ENCODE measurements around the gene NQO2. TPM values are rescaled to one million over a fixed set of nuclear protein-coding genes. Genes with fewer than 3 reads are reported as not detected.

Gene NQO2
- total and polyA plus RNA-seq, 2 of the 13 experiments (the other 11 are each of a cell fraction or from before 2014, with no cell fraction given) = 32.2 to 56.5 TPM

DNA sequence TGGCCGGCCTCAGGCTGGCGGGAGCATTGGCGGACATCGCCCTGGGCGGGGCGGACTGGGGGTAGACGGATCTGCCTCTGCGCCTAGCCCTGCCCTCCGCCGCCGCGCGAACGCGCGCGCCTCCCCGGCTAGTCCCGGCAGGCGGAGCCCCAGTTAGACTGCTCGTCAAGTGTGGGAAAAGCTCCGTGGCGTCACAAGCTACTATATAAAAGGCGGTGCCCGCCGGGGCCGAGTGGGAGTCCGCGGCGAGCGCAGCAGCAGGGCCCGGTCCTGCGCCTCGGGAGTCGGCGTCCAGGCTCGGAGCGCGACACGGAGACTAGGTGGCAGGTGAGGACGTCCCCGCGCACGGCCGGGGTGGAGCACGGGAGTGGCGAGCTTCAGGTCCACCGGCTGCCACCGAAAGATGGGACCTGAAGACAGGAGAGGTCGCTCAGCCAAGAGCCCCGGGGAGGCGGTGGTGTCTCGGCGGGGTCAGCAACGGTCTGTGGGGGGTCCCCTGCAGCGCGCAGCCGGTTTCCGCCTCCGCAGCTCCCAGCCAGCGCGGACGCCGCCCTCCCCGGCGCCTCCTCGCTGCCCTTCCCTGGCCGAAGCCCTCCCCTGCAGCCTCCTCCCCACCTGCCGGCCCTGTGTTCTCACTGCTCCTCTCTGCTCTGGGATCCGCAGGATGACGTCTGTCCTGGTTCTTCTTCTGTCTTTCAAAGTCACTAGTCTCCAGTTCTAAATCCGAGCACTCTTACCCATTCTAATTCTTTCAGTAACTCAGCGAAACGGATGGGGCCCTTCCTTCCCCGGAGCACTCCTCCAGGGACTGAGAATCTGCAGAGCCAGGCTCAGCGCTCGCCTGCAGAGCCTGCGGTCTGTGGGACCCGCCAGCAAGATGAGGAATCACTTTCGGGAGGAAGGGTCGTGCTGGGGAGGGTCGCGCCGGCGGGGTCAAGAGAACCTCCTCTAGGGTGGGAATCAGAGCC, 64.3 kb downstream of the NQO2 start (continued):
- TF ChIP-seq, protein P1, sequence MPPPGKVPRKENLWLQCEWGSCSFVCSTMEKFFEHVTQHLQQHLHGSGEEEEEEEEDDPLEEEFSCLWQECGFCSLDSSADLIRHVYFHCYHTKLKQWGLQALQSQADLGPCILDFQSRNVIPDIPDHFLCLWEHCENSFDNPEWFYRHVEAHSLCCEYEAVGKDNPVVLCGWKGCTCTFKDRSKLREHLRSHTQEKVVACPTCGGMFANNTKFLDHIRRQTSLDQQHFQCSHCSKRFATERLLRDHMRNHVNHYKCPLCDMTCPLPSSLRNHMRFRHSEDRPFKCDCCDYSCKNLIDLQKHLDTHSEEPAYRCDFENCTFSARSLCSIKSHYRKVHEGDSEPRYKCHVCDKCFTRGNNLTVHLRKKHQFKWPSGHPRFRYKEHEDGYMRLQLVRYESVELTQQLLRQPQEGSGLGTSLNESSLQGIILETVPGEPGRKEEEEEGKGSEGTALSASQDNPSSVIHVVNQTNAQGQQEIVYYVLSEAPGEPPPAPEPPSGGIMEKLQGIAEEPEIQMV (CRISPR knock-in tag; IDR thresholded peaks at IDR 0.05; ENCODE audit: low read depth) = peak; percentile 57; the same call in 1 of the 2 replicates
- TF ChIP-seq ZNF629 (CRISPR knock-in tag; conservative IDR thresholded peaks at IDR 0.05) (no peak), MAF1 (CRISPR knock-in tag; IDR thresholded peaks at IDR 0.05; ENCODE audit: borderline replicate concordance) (peak; percentile 37; the same call in 1 of the 2 replicates), FOXK1 (CRISPR knock-in tag; IDR thresholded peaks at IDR 0.05; ENCODE audit: borderline replicate concordance, low read depth) (0 out of 2 replicates have a peak, but pooled peaks have one; percentile 20), TAF1 (CRISPR knock-in tag; IDR thresholded peaks at IDR 0.05) (peak; percentile 86), RBAK (CRISPR knock-in tag; IDR thresholded peaks at IDR 0.05) (no peak), SKI (IDR thresholded peaks at IDR 0.05; ENCODE audit: partially characterized antibody) (peak; percentile 92), SATB2 (CRISPR knock-in tag; IDR thresholded peaks at IDR 0.05) (peak; percentile 55; the same call in 1 of the 2 replicates), ZSCAN12 (CRISPR knock-in tag; IDR thresholded peaks at IDR 0.05) (peak; percentile 33; the same call in 1 of the 2 replicates), CCAR2 (optimal IDR thresholded peaks at IDR 0.05; ENCODE audit: low read depth, low read length) (no peak), FOSL2 (CRISPR knock-in tag; IDR thresholded peaks at IDR 0.05) (peak; percentile 39; the same call in 1 of the 2 replicates), ZNF883 (CRISPR knock-in tag; IDR thresholded peaks at IDR 0.05; ENCODE audit: not compliant biosample characterization) (peak; percentile 73), PRMT3 (CRISPR knock-in tag; IDR thresholded peaks at IDR 0.05; ENCODE audit: borderline replicate concordance, low read depth) (no peak), ELF3 (CRISPR knock-in tag; IDR thresholded peaks at IDR 0.05) (peak; percentile 12; the same call in 1 of the 2 replicates)
- TF ChIP-seq, protein P2, sequence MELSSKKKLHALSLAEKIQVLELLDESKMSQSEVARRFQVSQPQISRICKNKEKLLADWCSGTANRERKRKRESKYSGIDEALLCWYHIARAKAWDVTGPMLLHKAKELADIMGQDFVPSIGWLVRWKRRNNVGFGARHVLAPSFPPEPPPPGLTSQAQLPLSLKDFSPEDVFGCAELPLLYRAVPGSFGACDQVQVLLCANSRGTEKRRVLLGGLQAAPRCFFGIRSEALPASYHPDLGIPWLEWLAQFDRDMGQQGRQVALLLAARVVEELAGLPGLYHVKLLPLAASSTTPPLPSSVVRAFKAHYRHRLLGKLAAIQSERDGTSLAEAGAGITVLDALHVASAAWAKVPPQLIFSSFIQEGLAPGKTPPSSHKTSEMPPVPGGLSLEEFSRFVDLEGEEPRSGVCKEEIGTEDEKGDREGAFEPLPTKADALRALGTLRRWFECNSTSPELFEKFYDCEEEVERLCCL (CRISPR knock-in tag; IDR thresholded peaks at IDR 0.05; ENCODE audit: borderline replicate concordance) = peak; percentile 89; the same call in 1 of the 2 replicates
- TF ChIP-seq, protein P3, sequence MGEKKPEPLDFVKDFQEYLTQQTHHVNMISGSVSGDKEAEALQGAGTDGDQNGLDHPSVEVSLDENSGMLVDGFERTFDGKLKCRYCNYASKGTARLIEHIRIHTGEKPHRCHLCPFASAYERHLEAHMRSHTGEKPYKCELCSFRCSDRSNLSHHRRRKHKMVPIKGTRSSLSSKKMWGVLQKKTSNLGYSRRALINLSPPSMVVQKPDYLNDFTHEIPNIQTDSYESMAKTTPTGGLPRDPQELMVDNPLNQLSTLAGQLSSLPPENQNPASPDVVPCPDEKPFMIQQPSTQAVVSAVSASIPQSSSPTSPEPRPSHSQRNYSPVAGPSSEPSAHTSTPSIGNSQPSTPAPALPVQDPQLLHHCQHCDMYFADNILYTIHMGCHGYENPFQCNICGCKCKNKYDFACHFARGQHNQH (CRISPR knock-in tag; IDR thresholded peaks at IDR 0.05) = peak; percentile 72
- TF ChIP-seq, protein P4, sequence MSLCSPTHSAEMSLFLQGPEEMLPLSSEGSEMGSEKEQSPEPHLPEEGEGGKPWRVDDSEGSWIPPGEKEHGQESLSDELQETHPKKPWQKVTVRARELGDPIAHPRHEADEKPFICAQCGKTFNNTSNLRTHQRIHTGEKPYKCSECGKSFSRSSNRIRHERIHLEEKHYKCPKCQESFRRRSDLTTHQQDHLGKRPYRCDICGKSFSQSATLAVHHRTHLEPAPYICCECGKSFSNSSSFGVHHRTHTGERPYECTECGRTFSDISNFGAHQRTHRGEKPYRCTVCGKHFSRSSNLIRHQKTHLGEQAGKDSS (CRISPR knock-in tag; IDR thresholded peaks at IDR 0.05; ENCODE audit: borderline replicate concordance, low read depth) = peak; percentile 75; the same call in 1 of the 2 replicates
- TF ChIP-seq, protein P5, sequence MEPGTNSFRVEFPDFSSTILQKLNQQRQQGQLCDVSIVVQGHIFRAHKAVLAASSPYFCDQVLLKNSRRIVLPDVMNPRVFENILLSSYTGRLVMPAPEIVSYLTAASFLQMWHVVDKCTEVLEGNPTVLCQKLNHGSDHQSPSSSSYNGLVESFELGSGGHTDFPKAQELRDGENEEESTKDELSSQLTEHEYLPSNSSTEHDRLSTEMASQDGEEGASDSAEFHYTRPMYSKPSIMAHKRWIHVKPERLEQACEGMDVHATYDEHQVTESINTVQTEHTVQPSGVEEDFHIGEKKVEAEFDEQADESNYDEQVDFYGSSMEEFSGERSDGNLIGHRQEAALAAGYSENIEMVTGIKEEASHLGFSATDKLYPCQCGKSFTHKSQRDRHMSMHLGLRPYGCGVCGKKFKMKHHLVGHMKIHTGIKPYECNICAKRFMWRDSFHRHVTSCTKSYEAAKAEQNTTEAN (CRISPR knock-in tag; conservative IDR thresholded peaks at IDR 0.05) = 0 out of 2 replicates have a peak, but pooled peaks have one; percentile 33
- TF ChIP-seq, protein P6, sequence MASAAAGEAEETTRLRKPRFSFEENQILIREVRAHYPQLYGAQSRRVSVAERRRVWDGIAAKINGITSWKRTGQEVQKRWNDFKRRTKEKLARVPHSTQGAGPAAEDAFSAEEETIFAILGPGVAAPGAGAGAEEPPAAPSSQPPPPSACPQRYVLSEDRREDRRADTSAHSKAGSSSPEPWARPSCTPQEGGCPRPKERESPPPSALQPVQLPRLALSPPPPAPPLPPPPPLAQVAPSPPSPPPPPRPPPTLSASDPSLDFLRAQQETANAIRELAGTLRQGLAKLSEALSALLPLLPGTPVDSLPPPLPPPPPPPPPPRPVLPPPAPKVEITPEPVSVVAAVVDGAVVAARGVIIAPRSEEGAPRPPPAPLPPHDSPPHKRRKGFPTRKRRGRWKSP (CRISPR knock-in tag; IDR thresholded peaks at IDR 0.05) = peak; percentile 83; the same call in 1 of the 2 replicates
